ENCODE measurements around the gene NME1.

GRCh38 chr17:51164911-51165679 lies 11.7 kb downstream of the NME1 start:
- no peak for TF ChIP-seq POLR2AphosphoS5 (IDR thresholded peaks at IDR 0.05; ENCODE audit: borderline replicate concordance, low read depth, low read length)
- no peak for TF ChIP-seq EZH2 (IDR thresholded peaks at IDR 0.05)
